Inflammatory macrophage treated with lipopolysaccharide for 4 hours (primary cell): ENCODE measurements around the gene CLEC10A.

Experiments used
- DNase-seq: peaks from one replicate; pipeline ENCODE4 v3.0.0-alpha.2; 2020

CLEC10A gene

DNA sequence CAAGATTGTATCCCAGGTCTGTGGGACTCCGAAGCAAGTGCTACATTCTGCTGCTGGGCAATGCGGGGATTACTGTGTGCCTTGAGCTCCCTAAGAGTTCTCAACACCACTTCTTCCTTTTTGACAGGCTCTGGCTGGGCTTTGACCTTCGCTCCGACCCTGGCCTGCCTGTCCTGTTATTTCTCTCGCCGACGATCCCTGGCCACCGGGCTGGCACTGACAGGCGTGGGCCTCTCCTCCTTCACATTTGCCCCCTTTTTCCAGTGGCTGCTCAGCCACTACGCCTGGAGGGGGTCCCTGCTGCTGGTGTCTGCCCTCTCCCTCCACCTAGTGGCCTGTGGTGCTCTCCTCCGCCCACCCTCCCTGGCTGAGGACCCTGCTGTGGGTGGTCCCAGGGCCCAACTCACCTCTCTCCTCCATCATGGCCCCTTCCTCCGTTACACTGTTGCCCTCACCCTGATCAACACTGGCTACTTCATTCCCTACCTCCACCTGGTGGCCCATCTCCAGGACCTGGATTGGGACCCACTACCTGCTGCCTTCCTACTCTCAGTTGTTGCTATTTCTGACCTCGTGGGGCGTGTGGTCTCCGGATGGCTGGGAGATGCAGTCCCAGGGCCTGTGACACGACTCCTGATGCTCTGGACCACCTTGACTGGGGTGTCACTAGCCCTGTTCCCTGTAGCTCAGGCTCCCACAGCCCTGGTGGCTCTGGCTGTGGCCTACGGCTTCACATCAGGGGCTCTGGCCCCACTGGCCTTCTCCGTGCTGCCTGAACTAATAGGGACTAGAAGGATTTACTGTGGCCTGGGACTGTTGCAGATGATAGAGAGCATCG, 41.8 kb downstream of the CLEC10A start:
- DNase-seq, result no peak

DNA sequence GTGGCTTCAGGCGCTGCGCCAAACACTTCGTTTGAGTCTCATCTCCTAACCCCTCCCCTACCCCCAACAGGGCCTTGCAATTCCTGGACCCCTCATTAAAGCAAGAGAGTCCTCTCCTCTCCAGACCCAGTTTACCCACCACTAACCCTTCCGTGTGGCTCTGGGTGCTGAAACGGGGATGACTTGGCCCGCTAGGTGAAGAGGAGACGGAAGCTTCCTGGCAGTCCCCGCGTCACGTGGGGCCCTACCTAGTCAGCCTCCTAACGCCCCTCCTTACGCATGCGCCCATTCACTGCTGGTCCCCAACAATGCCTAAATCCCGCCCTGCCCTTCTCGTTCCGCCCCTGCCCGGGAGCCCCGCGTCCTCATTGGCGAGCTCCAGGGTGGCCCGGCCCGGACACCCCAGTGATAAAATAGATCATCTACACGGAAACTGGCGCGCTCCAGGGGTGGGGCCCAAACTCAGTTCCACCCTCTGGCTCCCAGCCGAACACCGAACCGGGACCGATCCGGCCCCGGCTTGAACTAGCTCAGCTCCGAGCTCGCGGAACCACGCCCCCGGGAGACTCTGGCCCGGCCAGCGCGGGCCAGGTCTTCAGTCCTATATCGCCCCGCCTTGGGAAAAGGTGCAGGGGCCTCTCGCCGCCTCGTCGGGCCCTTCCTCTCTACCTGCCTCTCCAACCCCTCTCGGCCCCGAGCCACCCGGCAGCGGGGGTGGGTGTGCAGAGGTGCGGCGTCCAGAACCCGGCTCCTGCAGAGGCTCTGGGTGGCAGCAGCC, 44.3 kb downstream of the CLEC10A start, which contains the start of gene SLC16A13:
SLC16A13 (plus strand) TSS at position 425 of the 778 bp plus-strand sequence. CDS start 368 bp downstream, outside the sequence.
- DNase-seq, result peak; percentile 96

DNA sequence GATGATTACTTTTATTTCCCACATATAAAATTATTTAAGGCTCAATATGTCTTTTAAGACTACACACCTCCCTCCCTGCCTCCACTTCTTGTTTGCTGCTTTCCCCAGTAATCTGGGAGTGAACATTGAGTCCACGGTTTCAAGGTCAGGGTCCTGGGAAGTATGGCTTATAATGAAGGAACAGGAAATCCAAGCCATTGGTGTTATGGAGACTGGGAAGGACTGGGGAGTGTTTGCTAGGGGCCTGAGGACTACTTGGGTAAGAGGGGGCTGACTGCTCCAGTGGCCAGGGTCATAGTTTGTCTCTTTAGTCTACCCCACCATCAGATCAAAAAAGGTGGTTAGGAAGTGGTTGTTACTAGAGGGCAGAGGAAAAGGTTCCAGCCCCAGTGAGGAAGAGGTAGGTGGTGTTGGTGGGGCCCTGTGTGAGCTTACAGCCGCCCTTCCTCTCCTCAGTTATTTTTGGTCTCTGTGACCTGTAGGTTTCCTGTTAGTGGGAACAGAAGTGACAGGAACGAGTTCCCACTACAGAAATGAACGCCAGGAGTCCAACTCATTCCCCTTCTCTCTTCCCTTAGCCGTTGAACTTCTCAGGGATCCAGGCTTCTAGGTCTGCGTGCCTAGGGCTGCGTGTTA, 45.0 kb downstream of the CLEC10A start:
- DNase-seq, result no peak

DNA sequence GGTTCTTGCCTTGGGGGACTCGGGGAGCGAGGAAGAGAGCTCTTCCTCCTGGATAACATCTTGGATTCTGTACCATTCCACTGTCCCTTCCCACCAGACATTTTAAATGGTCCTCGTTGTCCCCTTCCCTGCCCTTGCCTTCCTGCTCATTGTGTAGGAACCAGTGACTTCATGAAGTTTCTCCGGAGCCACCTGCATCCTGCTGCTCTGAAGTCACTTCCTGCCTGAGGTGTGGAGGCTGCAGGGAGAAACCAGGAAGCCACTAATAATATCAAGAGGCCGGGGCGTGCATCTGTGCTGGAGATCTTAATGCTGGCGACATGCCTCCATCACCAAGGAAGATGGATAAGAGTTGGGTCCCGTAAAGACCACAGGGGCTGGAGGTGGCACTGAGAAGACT, 50.4 kb downstream of the CLEC10A start:
- DNase-seq, result peak; percentile 50

DNA sequence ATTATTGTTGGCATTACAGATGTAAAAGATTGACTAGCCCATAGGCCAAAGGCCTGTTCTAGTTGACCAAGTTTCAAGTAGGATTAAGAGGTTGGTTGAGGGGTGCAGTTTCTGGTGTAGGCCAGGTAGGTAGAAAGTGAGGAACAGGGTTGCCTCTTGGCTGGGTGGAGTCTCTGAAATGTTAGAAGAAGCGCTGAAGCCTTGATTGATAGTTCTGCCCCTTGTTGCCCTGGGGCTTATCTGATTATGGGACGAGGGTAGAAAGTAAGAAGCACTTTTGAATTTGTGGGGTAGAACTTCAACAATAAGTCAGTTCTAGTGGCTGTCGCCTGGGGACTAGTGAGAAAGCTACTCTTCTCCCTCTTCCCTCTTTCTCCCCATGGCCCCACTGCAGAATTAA, 51.0 kb downstream of the CLEC10A start:
- DNase-seq, result no peak

DNA sequence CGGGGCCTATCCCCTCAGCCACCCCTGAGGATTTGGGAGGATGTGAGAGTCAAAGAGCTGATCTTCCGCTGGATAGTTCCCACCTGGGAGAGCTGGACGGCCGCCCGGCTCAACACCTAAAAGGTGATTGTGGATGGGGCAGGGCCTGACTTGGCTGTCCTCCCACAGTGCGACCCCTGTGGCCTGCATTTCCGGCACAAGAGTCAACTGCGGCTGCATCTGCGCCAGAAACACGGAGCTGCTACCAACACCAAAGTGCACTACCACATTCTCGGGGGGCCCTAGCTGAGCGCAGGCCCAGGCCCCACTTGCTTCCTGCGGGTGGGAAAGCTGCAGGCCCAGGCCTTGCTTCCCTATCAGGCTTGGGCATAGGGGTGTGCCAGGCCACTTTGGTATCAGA, 52.7 kb downstream of the CLEC10A start:
- no peak for DNase-seq

DNA sequence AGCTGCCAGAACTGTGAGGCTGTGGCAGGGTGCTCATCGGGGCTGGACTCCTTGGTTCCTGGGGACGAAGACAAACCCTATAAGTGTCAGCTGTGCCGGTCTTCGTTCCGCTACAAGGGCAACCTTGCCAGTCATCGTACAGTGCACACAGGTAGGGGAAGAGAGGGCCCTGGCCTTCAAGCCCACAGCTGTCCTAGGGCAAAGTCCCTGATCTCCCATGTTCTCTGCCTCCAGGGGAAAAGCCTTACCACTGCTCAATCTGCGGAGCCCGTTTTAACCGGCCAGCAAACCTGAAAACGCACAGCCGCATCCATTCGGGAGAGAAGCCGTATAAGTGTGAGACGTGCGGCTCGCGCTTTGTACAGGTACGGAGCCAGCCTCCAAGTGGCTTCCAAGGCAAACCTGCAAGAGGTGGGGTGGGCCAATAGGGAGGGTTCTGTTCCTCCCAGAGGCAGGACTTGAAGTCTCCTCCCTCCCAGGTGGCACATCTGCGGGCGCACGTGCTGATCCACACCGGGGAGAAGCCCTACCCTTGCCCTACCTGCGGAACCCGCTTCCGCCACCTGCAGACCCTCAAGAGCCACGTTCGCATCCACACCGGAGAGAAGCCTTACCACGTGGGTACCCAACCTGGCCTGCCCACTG, 53.5 kb downstream of the CLEC10A start:
- DNase-seq, result no peak

DNA sequence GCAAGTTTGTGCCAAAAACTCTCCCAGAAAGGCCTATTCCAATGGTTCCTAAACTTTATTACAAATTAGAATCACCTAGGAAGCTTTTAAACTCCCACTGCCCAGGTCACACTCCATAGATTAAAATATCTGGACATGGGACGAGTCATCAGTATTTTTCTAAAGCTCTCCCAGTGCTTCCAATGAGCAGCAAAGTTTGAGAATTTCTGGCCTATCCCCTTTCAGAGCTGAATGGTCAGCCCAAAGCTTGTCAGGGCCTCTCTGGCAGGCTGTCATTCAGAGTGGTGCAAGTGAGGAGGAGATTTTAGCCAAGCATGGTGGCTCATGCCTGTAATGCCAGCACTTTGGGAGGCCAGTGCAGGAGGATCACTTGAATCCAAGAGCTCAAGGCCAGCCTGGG, 54.8 kb downstream of the CLEC10A start:
- DNase-seq, result no peak
